ENCODE measurements around the gene AFG3L2. TPM values are rescaled to one million over a fixed set of nuclear protein-coding genes. Genes with fewer than 3 reads are reported as not detected.
"Not testable (repeated sequence)": the region's sequence is repeated elsewhere in the genome, so short reads cannot be mapped to it uniquely, and the experiment has no call there.

Gene AFG3L2
- total RNA-seq, 1 experiment from 2014 or later = 73.5 TPM

GRCh38 chr18:12384261-12384660 is 7.2 kb upstream of the AFG3L2 start:
- no peaks in the 10 kb centered on the region for H3K27me3 Mint-ChIP-seq (ENCODE audit: low read depth)
- H3K4me1 Mint-ChIP-seq = no peaks in the 10 kb centered on the region
- Histone ChIP-seq H3K4me1 (ENCODE audit: insufficient read depth, low read length) (no peaks in the 10 kb centered on the region), H2BK120ac (ENCODE audit: low read depth, low read length, poor library complexity, severe bottlenecking) (no peak overlapping the region), H3K4me2 (ENCODE audit: insufficient read depth, insufficient read length, low read length) (no peak overlapping the region), H2BK20ac (ENCODE audit: low read depth, low read length, poor library complexity, severe bottlenecking) (no peak overlapping the region), H2BK12ac (ENCODE audit: insufficient read length, low read depth, low read length) (no peak overlapping the region), H3K27ac (ENCODE audit: insufficient read length, low read depth, low read length) (no peak overlapping the region), H4K20me1 (ENCODE audit: control insufficient read depth, insufficient read depth, insufficient read length) (no peaks in the 10 kb centered on the region), H3K79me1 (ENCODE audit: insufficient read depth, low read depth, low read length, poor library complexity, severe bottlenecking) (no peaks in the 10 kb centered on the region), H2BK5ac (ENCODE audit: insufficient read length, low read length) (no peak overlapping the region), H2BK15ac (ENCODE audit: low read depth, low read length) (no peak overlapping the region), H3K9ac (ENCODE audit: extremely low read depth, insufficient read length, low read length) (no peak overlapping the region), H3K4ac (ENCODE audit: low read depth, low read length) (no peak overlapping the region), H2AK5ac (ENCODE audit: insufficient read length, low read length) (no peak overlapping the region), H3K9me3 (ENCODE audit: control insufficient read depth, low read depth, low read length) (no peaks in the 10 kb centered on the region), H3K27me3 (ENCODE audit: insufficient read depth, low read length) (no peaks in the 10 kb centered on the region), H4K5ac (ENCODE audit: insufficient read length, low read depth, low read length) (no peak overlapping the region), H3T11ph (ENCODE audit: low read length) (no peak overlapping the region), H4K8ac (replicated peaks; ENCODE audit: insufficient read length, low read depth, low read length) (no peak overlapping the region), H3K79me2 (ENCODE audit: insufficient read depth, low read length) (no peaks in the 10 kb centered on the region), H4K91ac (ENCODE audit: insufficient read length, low read depth, low read length) (no peak overlapping the region), H3K23me2 (ENCODE audit: insufficient read length, low read depth, low read length, poor library complexity, severe bottlenecking) (no peaks in the 10 kb centered on the region), H3K18ac (ENCODE audit: insufficient read length, low read depth, low read length) (no peak overlapping the region), H3K14ac (ENCODE audit: insufficient read depth, low read length) (no peak overlapping the region), H3K56ac (ENCODE audit: insufficient read length, low read depth, low read length) (no peak overlapping the region), H3K23ac (ENCODE audit: insufficient read length, low read depth, low read length) (no peak overlapping the region), H2AFZ (ENCODE audit: low read length) (no peak overlapping the region)
- DNase-seq = no peak
- no CpG with 5 or more reads among the region's 2 CpGs for WGBS (ENCODE audit: extremely low coverage, insufficient read length, low lambda C conversion rate)
- H3K36me3 Mint-ChIP-seq (ENCODE audit: insufficient read depth in 1 of 3, low read depth in 3 of 3) = no peaks in the 10 kb centered on the region
- peaks cover 2 to 4% of the 10 kb centered on the region in 2 experiments; a peak in 3 of 5 replicates for H3K9me3 Mint-ChIP-seq
- TF ChIP-seq CTCF (conservative IDR thresholded peaks at IDR 0.05) = no peak
- H3K27ac Mint-ChIP-seq = no peak overlapping the region
- H3K4me3 Mint-ChIP-seq = no peak overlapping the region

- not testable (repeated sequence) for H2BK12ac ChIP-seq (ENCODE audit: insufficient read length, low read depth, low read length); H3K79me1 ChIP-seq (ENCODE audit: insufficient read depth, low read depth, low read length, poor library complexity, severe bottlenecking); H3K4me3 Mint-ChIP-seq; H3K56ac ChIP-seq (ENCODE audit: insufficient read length, low read depth, low read length); H4K5ac ChIP-seq (ENCODE audit: insufficient read length, low read depth, low read length); H3K27me3 ChIP-seq (ENCODE audit: insufficient read depth, low read length); H3T11ph ChIP-seq (ENCODE audit: low read length); H3K79me2 ChIP-seq (ENCODE audit: insufficient read depth, low read length); H3K9ac ChIP-seq (ENCODE audit: extremely low read depth, insufficient read length, low read length); H3K23me2 ChIP-seq (ENCODE audit: insufficient read length, low read depth, low read length, poor library complexity, severe bottlenecking); H2BK15ac ChIP-seq (ENCODE audit: low read depth, low read length); H3K9me3 Mint-ChIP-seq; H3K23ac ChIP-seq (ENCODE audit: insufficient read length, low read depth, low read length); H2BK5ac ChIP-seq (ENCODE audit: insufficient read length, low read length); H4K8ac ChIP-seq (replicated peaks; ENCODE audit: insufficient read length, low read depth, low read length); H4K20me1 ChIP-seq (ENCODE audit: control insufficient read depth, insufficient read depth, insufficient read length); H3K36me3 Mint-ChIP-seq (ENCODE audit: insufficient read depth in 1 of 3, low read depth in 3 of 3); H3K9me3 ChIP-seq (ENCODE audit: control insufficient read depth, low read depth, low read length); H4K91ac ChIP-seq (ENCODE audit: insufficient read length, low read depth, low read length); DNase-seq; H2AFZ ChIP-seq (ENCODE audit: low read length); H3K4me2 ChIP-seq (ENCODE audit: insufficient read depth, insufficient read length, low read length); H3K27me3 Mint-ChIP-seq (ENCODE audit: low read depth); H3K27ac ChIP-seq (ENCODE audit: insufficient read length, low read depth, low read length); H2BK120ac ChIP-seq (ENCODE audit: low read depth, low read length, poor library complexity, severe bottlenecking); H3K27ac Mint-ChIP-seq; H3K4ac ChIP-seq (ENCODE audit: low read depth, low read length); H3K4me1 Mint-ChIP-seq; H3K4me1 ChIP-seq (ENCODE audit: insufficient read depth, low read length); H3K14ac ChIP-seq (ENCODE audit: insufficient read depth, low read length); H2BK20ac ChIP-seq (ENCODE audit: low read depth, low read length, poor library complexity, severe bottlenecking); H3K18ac ChIP-seq (ENCODE audit: insufficient read length, low read depth, low read length); H2AK5ac ChIP-seq (ENCODE audit: insufficient read length, low read length)
- no CpG with 5 or more reads among the region's 5 CpGs for WGBS (ENCODE audit: extremely low coverage, insufficient read length, low lambda C conversion rate)
Observed at GRCh38 chr18:12383759-12384158, 6.7 kb upstream of the AFG3L2 start.
